Fibroblast of skin of scalp (primary cell): ENCODE results near the gene SLC25A5.
"Not testable (repeated sequence)": the region's sequence is repeated elsewhere in the genome, so short reads cannot be mapped to it uniquely, and the experiment has no call there.

Experiments used
- DNase-seq: peaks from one replicate; pipeline ENCODE4 v3.0.0-alpha.2; 2013

Gene SLC25A5

GRCh38 chrX:119477812-119478232 is 9.6 kb downstream of the SLC25A5 start:
- peak; percentile 62 for DNase-seq

- DNase-seq: no peak
These were observed 10.3 kb downstream of the SLC25A5 start for GRCh38 chrX:119478504-119478903.

DNA sequence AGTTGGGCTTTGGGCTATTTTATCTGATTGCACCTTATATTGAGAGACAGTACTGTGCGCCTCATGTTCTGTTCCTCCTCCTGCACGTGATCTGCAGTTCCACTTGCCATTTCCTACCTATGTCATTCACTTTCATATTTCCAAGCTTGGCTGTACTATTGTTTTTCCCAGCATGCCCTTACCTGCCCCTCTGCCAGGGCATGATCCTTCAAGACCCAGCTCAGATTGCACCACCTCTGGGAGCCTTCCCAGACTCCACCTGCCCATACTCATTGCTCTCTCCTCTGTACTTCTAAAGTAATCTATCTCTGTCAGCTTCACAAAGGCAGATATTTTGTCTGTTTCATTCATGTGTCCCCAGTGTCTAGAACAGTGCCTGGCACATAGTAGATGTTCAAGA is 11.6 kb downstream of the SLC25A5 start:
- DNase-seq: no peak

GRCh38 chrX:119481323-119481801 is 13.1 kb downstream of the SLC25A5 start:
- no peak for DNase-seq

- DNase-seq: no peak
These were observed 13.8 kb downstream of the SLC25A5 start for GRCh38 chrX:119482041-119482440.

- peak; percentile 54 for DNase-seq
These were observed 14.5 kb downstream of the SLC25A5 start for GRCh38 chrX:119482481-119483480.

DNA sequence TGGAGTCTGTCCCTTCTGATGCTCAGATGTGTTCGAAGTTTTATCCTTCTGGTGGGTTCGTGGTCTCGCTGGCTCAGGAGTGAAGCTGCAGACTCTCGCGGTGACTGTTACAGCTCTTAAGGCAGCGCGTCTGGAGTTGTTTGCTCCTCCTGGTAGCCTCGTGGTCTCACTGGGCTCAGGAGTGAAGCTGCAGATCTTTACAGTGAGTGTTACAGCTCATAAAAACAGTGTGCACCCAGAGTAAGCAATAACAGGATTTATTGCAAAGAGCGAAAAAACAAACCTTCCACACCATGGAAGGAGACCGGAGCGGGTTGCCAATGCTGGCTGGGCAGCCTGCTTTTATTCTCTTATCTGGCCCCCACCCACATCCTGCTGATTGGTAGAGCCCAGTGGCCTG is 18.5 kb downstream of the SLC25A5 start:
- DNase-seq: no peak

- DNase-seq: not testable (repeated sequence)
These were observed 19.5 kb downstream of the SLC25A5 start for GRCh38 chrX:119487766-119488165.

- DNase-seq: peak; percentile 62
These were observed 20.5 kb downstream of the SLC25A5 start for GRCh38 chrX:119488749-119489148.

DNA sequence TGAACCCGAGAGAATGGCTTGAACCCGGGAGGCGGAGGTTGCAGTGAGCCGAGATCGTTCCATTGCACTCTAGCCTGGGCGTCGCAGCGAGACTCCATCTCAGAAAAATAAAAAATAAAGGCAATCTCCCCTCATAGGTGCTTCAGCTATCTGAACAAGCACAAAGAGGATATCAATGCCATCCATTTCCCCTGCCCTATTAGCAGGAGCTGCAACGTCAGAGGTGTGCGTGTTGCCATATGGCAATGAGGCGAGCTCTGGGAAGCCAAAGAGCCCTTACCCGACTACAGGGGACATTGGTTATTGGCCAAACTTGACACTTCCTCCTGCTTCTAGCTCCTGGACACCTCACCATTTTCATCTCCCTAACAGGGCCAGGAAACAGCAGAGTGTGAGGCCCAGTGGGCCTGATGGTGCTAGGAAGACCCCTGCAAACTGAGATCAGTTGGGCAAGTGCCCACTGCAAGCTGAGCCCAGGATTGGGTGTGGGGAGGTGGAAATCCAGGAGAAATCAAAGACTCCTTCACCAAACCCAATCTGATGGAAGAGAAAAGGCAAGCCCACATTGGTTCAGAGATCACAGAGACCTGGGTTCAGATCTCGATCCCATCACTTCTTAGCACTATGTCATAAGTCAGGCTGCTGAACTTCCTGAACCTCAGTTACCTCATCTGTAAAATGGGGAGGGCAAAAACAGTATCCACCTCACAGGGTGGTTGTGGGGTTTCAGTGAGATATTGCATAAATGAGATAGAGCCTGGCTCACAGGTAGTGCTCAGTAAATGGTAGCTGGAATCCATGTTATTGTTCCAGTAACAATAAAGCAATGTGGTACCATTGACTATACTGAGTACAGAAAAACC is 21.2 kb downstream of the SLC25A5 start:
- no peak for DNase-seq

- DNase-seq: no peak
These were observed 24.2 kb downstream of the SLC25A5 start for GRCh38 chrX:119492463-119492862.

DNA sequence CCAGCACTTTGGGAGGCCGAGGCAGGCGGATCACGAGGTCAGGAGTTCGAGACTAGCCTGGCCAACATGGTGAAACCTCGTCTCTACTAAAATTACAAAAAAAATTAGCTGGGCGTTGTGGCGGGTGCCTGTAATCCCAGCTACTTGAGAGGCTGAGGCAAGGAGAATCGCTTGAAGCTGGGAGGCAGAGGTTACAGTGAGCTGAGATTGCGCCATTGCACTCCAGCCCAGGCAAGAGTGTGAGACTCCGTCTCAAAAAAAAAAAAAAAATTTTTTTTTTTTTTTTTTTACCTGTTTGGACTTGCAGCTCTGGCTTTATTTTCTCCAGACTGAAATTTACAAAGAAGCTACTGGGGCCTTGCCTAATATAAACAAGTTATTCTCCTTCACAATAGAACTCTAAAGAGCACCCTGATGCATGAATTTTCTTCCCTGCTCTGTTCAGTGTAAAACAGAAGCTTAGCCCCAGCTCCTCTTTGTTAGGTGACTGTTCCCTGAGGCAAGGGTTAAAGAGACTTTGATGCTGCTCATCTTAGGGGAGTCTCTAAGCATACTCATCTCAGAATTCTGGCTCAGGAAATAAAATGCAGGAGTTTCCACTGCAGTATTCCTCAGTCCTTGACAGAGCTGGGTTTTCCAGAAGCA is 25.7 kb downstream of the SLC25A5 start:
- not testable (repeated sequence) for DNase-seq

GRCh38 chrX:119495734-119496726 is 27.8 kb downstream of the SLC25A5 start:
- DNase-seq: no peak

DNA sequence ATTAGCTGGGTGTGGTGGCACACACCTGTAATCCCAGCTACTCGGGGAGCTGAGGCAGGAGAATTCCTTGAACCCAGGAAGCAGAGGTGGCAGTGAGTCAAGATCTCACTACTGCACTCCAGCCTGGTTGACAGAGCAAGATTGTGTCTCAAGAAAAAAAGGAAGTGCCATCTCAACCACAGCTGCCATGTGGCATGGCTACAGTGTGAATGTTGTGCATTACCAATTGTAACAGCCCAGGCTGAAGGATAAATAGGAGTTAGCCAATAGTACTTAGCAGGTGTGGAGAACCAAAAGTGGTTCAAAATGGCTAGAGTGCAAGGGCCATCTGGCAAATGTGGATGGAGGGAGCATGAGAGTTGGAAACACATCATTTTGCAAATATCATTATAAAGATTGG is 28.9 kb downstream of the SLC25A5 start:
- no peak for DNase-seq

DNA sequence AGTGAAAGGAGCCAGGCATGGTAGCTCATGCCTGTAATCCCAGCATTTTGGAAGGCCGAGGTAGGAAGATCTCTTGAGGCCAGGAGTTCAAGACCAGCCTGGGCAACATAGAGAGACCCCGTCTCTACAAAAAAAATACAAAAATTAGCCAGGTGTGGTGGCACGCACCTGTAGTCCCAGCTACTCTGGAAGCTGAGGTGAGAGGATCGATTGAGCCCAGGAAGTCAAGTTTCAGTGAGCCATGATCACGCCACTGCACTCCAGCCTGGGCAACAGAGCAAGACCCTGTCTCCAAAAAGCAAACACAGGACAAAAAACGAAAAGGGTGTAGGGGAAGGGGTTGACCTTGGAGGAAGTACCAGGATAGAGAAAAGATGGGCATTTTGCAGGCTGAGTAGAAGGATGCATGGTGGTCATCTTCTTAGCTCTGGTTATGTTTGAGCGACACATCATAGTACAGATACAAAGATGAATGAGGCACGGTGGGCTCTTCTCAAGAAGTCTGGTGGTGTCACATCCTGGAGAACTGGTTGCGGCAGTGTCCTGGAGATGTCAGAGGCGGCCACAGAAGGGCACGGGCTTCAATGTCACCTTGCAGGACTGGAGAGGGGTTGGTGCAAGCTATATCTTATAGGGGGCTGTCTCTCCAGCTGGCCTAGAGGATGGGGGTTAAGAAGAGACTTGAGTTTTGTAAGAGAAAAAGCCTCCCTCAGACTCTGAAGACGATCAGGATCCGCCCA is 32.0 kb downstream of the SLC25A5 start:
- DNase-seq: no peak

GRCh38 chrX:119501511-119502148 is 33.4 kb downstream of the SLC25A5 start:
- no peak for DNase-seq

- peak; percentile 75 for DNase-seq
These were observed 34.7 kb downstream of the SLC25A5 start for GRCh38 chrX:119502727-119503483.

DNA sequence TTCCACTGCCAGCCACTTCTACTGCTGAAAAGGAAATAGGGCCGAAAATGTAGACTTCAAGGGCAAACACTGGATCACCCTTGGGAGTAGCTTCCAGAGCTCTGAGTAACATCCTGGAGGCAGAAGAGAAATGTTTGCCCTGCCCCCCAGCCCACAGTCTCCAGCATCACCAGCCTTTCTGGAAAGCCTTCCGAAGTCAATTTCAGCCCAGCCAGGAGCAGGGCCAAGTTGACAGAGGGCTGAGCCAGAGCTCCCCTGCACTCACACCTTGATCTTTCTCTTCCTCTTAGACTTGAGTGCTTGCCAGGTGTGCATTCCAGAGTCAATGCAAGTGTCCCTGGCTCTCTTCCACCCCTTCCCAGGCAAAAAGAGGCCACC is 35.2 kb downstream of the SLC25A5 start:
- DNase-seq: peak; percentile 96

DNA sequence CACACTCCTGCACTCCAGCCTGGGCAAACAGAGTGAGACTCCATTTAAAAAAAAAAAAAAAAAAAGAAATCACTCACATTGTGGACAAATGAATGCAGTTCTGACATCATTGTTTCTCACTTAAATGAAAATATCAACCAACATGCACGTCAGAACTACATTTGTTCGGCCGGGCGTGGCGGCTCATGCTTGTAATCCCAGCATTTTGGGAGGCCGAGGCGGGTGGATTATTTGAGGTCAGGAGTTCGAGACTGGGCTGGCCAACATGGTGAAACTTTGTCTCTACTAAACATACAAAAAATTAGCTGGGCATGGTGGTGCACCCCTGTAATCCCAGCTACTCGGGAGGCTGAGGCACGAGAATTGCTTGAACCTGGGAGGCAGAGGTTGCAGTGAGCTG is 36.9 kb downstream of the SLC25A5 start:
- DNase-seq: not testable (repeated sequence)
